Mesodermal cell (in vitro differentiated cells): Measurements from ENCODE around the gene ADAMTS5.

ENCODE experiments used
- H3K27ac ChIP-seq: 2 replicates; pipeline ENCODE4 v1.7.0; 2013; ENCODE audit warnings: mild to moderate bottlenecking, low read depth, low read length, moderate library complexity; ENCODE audit not compliant: severe bottlenecking
- H3K36me3 ChIP-seq: 2 replicates; pipeline ENCODE4 v1.7.1; 2013; ENCODE audit warnings: mild to moderate bottlenecking, low read length, moderate library complexity; ENCODE audit not compliant: control insufficient read depth, insufficient read depth
- H3K4me1 ChIP-seq: one replicate; pipeline ENCODE4 v1.7.1; 2013; ENCODE audit warnings: mild to moderate bottlenecking, low read length; ENCODE audit not compliant: insufficient read depth, control insufficient read depth, poor library complexity, severe bottlenecking
- H3K4me3 ChIP-seq: 2 replicates; pipeline ENCODE4 v1.7.0; 2013; ENCODE audit warnings: low read length, control low read depth, mild to moderate bottlenecking; ENCODE audit not compliant: insufficient read depth, poor library complexity, severe bottlenecking; ENCODE audit errors: extremely low read depth
- H3K9me3 ChIP-seq: 2 replicates; pipeline ENCODE4 v1.7.1; 2013; ENCODE audit warnings: mild to moderate bottlenecking, low read length, moderate library complexity; ENCODE audit not compliant: control insufficient read depth
- WGBS, 2 experiments: methylation state at CpG; one replicate each; pipeline ENCODE4 v1.1.5; 2013; ENCODE audit warnings: missing lambda C conversion rate in 2 of 2; ENCODE audit not compliant: insufficient coverage in 2 of 2; 5-methylcytosine and 5-hydroxymethylcytosine counted together

ADAMTS5 gene

GRCh38 chr21:26965040-26965906 is 1.6 kb downstream of the ADAMTS5 start:
- Histone ChIP-seq H3K4me3 (peak overlapping the region; percentile 52), H3K9me3 (no peaks in the 10 kb centered on the region), H3K4me1 (peaks cover 4% of the 10 kb centered on the region), H3K27ac (no peak overlapping the region), H3K36me3 (no peaks in the 10 kb centered on the region)
- 57 to 60% methylated on average over 42 to 51 of the region's 58 CpGs for WGBS, 2 experiments

GRCh38 chr21:26964170-26964778 is 2.6 kb downstream of the ADAMTS5 start:
- Histone ChIP-seq H3K4me1 (peaks cover 4% of the 10 kb centered on the region), H3K9me3 (no peaks in the 10 kb centered on the region), H3K36me3 (no peaks in the 10 kb centered on the region), H3K4me3 (no peak overlapping the region), H3K27ac (no peak overlapping the region)
- 92% methylated on average over 9 to 14 of the region's 14 CpGs for WGBS, 2 experiments

GRCh38 chr21:26962621-26963181 is 4.2 kb downstream of the ADAMTS5 start:
- no peak overlapping the region for H3K4me3 ChIP-seq
- no peaks in the 10 kb centered on the region for H3K36me3 ChIP-seq
- 90 to 100% methylated on average over 1 to 2 of the region's 3 CpGs for WGBS, 2 experiments
- H3K4me1 ChIP-seq = no peaks in the 10 kb centered on the region
- no peaks in the 10 kb centered on the region for H3K9me3 ChIP-seq
- H3K27ac ChIP-seq = no peak overlapping the region

GRCh38 chr21:26961698-26962097 is 5.2 kb downstream of the ADAMTS5 start:
- Histone ChIP-seq H3K9me3 (no peaks in the 10 kb centered on the region), H3K4me3 (no peak overlapping the region), H3K4me1 (no peaks in the 10 kb centered on the region), H3K27ac (no peak overlapping the region), H3K36me3 (no peaks in the 10 kb centered on the region)
- WGBS, 2 experiments = 60 to 78% methylated on average over 2 to 3 of the region's 4 CpGs

DNA sequence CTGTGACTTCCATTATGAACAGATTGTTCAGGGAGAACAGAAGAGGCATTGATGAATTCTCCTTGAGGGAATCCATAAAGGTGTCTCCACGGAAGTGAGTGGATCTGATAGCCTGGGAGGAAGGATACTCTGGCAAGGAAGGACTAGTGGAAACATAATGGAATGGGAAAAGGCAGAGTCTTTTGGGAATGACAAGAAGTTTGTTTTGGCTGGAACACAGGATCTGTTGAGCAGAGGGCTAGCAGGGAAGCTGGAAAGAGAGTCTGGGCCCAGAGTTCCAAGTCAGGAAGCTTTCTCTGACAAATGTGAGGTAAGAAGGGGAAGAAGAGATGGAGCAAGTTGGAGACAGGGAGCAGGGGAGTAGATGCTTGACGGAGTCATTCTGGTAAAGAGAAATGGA is 8.1 kb downstream of the ADAMTS5 start:
- no peaks in the 10 kb centered on the region for H3K36me3 ChIP-seq
- H3K4me1 ChIP-seq = no peaks in the 10 kb centered on the region
- WGBS, 2 experiments = 83 to 92% methylated on average over 2 of the region's 2 CpGs

DNA sequence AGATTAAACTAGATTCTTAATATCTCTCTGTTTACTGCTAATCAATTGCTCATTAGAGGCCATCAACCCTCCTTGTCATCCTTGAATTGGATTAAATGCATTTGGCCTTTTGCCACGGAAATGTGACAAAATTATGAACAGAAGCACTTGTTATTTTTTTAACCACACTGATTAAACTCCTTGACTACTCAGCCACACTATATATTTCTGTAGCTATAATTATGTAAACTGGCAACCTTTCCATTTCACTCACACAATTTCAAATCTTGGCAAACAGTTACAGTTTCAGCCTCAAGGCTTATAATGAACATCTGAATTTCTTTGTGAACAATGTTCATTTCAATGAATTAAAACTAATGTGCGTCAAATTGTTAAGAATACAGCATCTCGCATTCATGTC is 10.1 kb downstream of the ADAMTS5 start:
- Histone ChIP-seq H3K4me1 (peaks cover 4% of the 10 kb centered on the region), H3K36me3 (no peaks in the 10 kb centered on the region), H3K27ac (no peak overlapping the region), H3K4me3 (no peak overlapping the region), H3K9me3 (no peaks in the 10 kb centered on the region)
- 75% methylated on average over 1 of the region's 3 CpGs; no CpG with 5 or more reads in 1 of the 2 experiments for WGBS, 2 experiments

More for the DNA sequence above, 8.1 kb downstream of the ADAMTS5 start:
- no peaks in the 10 kb centered on the region for H3K9me3 ChIP-seq
- H3K27ac ChIP-seq = no peak overlapping the region
- no peak overlapping the region for H3K4me3 ChIP-seq

DNA sequence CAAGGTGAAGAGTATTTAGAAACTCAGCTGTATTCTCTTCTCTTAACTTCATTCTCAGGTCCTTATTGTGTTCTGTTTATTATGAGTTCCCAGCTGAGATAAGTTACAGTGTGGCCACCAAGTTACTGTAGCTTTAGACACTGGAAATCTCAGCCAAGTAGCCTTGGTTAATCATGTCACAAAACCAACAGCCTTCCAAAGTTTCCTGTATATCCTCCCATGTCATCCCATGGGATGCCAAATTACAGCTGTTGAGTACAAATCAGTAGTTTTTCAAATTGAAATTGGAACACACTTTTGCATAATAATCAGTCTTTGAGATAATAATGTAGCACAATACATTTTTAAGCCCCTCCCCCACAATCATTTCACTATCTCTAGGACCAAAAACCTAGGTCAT is 10.7 kb downstream of the ADAMTS5 start:
- Histone ChIP-seq H3K4me3 (no peak overlapping the region), H3K4me1 (peaks cover 4% of the 10 kb centered on the region), H3K36me3 (no peaks in the 10 kb centered on the region), H3K9me3 (no peaks in the 10 kb centered on the region), H3K27ac (no peak overlapping the region)

DNA sequence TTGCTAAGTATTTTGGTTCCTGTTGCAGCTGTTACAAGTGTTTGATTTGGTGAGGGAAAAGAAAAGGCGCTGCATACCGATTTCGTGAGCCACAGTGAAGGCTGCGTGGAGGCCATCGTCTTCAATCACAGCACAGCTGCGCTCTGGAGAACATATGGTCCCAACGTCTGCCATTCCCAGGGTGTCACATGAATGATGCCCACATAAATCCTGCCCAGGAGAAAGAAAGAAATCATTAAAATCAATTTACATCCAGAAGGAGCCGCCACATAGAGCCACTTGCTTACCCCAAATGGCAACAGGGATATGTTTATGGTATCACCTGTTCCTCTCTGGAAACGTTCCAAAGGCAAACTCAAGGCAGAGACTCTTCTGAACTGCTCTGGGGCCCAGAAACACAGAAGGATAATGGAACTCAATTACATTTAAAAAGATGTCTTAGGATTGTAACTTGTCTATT is 12.2 kb downstream of the ADAMTS5 start:
- no peak overlapping the region for H3K4me3 ChIP-seq
- no peaks in the 10 kb centered on the region for H3K36me3 ChIP-seq
- WGBS, 2 experiments = 83 to 97% methylated on average over 2 to 7 of the region's 9 CpGs
- H3K27ac ChIP-seq = no peak overlapping the region
- no peaks in the 10 kb centered on the region for H3K9me3 ChIP-seq
- peaks cover 4% of the 10 kb centered on the region for H3K4me1 ChIP-seq

GRCh38 chr21:26952374-26953066 is 14.4 kb downstream of the ADAMTS5 start:
- 93 to 95% methylated on average over 3 to 4 of the region's 9 CpGs for WGBS, 2 experiments
- Histone ChIP-seq H3K4me3 (no peak overlapping the region), H3K27ac (no peak overlapping the region), H3K9me3 (no peaks in the 10 kb centered on the region), H3K36me3 (no peaks in the 10 kb centered on the region), H3K4me1 (peaks cover 4% of the 10 kb centered on the region)

- no CpG with 5 or more reads among the region's 4 CpGs for whole genome bisulfite sequencing, 2 experiments
- no peaks in the 10 kb centered on the region for H3K36me3 ChIP-seq
- no peak overlapping the region for H3K27ac ChIP-seq
Measured at GRCh38 chr21:26949830-26950229, 17.1 kb downstream of the ADAMTS5 start.

More at GRCh38 chr21:26949830-26950229, 17.1 kb downstream of the ADAMTS5 start:
- H3K9me3 ChIP-seq = no peaks in the 10 kb centered on the region
- H3K4me3 ChIP-seq = no peak overlapping the region
- peaks cover 4% of the 10 kb centered on the region for H3K4me1 ChIP-seq
